H1 (cell line): ENCODE measurements around the gene PITX1. TPM values are rescaled to one million over a fixed set of nuclear protein-coding genes. Genes with fewer than 3 reads are reported as not detected.

ENCODE experiments used
- ASH2L ChIP-seq: fragments of 200-600, 300-600 bp; sonication (generic); IDR thresholded peaks from one replicate; pipeline ENCODE4 v1.7.1; 2017; ENCODE audit warnings: low read length
- BCL11A ChIP-seq, 2 experiments: IDR thresholded peaks; one replicate each; pipeline ENCODE4 v1.6.1; 2011; ENCODE audit warnings: low read depth in 2 of 2, low read length in 2 of 2, mild to moderate bottlenecking in 2 of 2
- CBX8 ChIP-seq: fragments of 300-800, 300-1000 bp; sonication (generic); IDR thresholded peaks from 2 replicates; pipeline ENCODE4 v1.7.1; 2016; ENCODE audit warnings: low read depth, low read length, borderline replicate concordance
- CHD7 ChIP-seq: fragments of 300-600 bp; sonication (generic); IDR thresholded peaks from 2 replicates; pipeline ENCODE4 v1.7.1; 2012; ENCODE audit warnings: low read length, moderate library complexity, mild to moderate bottlenecking, inconsistent platforms; ENCODE audit not compliant: insufficient replicate concordance
- CTBP2 ChIP-seq: IDR thresholded peaks from 2 replicates; pipeline ENCODE4 v1.7.0; 2011; ENCODE audit warnings: borderline replicate concordance, mild to moderate bottlenecking, moderate library complexity, mixed read lengths, low read length; ENCODE audit not compliant: insufficient read depth, insufficient read length
- EP300 ChIP-seq, 2 experiments: IDR thresholded peaks; 1 replicate in 1 of 2; 2 replicates in 1 of 2; pipeline ENCODE4 v1.6.1; 2011 to 2012; ENCODE audit warnings: low read depth in 2 of 2, low read length in 2 of 2, mild to moderate bottlenecking in 2 of 2, borderline replicate concordance in 1 of 2, inconsistent platforms in 1 of 2, moderate library complexity in 1 of 2
- POLR2AphosphoS5 ChIP-seq: IDR thresholded peaks from 2 replicates; pipeline ENCODE4 v1.6.1; 2011; ENCODE audit warnings: low read depth, low read length
- TAF7 ChIP-seq: optimal IDR thresholded peaks from 2 replicates; pipeline ENCODE3; 2011; ENCODE audit warnings: low read depth, mild to moderate bottlenecking, inconsistent platforms, low read length, moderate library complexity, borderline replicate concordance
- ZNF274 ChIP-seq: IDR thresholded peaks from 2 replicates; pipeline ENCODE4 v1.7.0; 2012; ENCODE audit warnings: low read length, borderline replicate concordance; ENCODE audit errors: extremely low read depth
- polyA plus RNA-seq, 7 experiments: library from polyadenylated mRNA; depleted of rRNA in 3 of 7; stranded (reverse) in 5 of 7; unstranded in 2 of 7; fragments of >200 nt in 5 of 7; fragments of 200-250 nt in 2 of 7; gene quantifications; 1 replicate in 5 of 7; 2 replicates in 1 of 7; 4 replicates in 1 of 7; pipeline versions ENCODE4 v1.2.1 to v1.2.3, GENCODE V29; 2011 to 2013; ENCODE audit warnings: missing spikeins in 2 of 7, mixed read lengths in 2 of 7
- total RNA-seq: library from RNA; stranded (reverse); fragmentation: NEBNext Ultra II Directional; extraction: Animal tissue kit (Norgen Biotek cat#: 25700); gene quantifications from 2 replicates; pipeline ENCODE4 v1.2.1, GENCODE V29; 2021

Gene PITX1
- total and polyA plus RNA-seq, 2 of the 8 experiments (the other 6 are each of a cell fraction or from before 2014, with no cell fraction given) = 0.03 TPM; not detected in 1

DNA sequence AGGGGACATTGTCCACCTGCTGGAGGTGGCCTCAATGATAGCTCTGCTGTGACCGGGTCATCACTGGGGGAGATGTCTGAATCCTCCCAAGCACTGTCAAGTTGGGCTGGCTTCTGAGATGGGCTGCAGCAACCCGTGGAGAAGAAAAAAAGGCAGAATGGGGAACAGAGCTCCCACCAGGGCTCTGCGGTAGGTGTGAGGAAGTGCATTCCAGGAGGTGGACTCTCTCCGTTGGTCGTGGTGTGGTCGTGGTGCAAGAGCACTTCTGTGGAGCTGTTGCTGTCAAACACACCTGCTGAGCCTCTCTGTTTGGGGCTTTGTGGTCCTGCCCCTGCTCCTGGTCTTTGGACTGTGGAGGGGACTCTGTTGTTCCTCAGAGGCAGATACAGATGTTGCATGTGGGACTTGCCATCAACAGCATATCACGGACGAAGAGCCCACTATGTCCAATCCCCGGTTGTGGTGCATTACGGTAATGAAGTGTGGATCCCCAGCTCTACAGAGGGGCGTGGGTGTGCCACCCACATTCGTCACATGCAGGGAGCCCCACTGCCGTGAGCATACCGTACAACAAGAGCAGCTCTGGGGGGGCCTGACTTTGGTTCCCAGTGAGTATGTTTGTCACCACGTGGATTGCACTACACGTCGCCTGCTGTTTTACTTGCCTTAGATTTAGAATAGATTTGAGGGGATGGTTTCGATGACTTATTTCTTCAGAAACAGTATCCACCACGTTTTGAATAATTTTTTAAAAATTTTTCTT lies 36.0 kb upstream of the PITX1 start (continued):
- no peak for TF ChIP-seq CHD7
- TF ChIP-seq POLR2AphosphoS5 = no peak
- TF ChIP-seq BCL11A (IDR thresholded peaks at IDR 0.05; ENCODE audit: low read depth in 2 of 2, low read length in 2 of 2) = no peak
- no peak for TF ChIP-seq EP300 (IDR thresholded peaks at IDR 0.05; ENCODE audit: borderline replicate concordance in 1 of 2, low read depth in 2 of 2, low read length in 2 of 2)
- no peak for TF ChIP-seq CBX8
- TF ChIP-seq ASH2L = no peak
- no peak for TF ChIP-seq ZNF274
- no peak for TF ChIP-seq TAF7
- TF ChIP-seq CTBP2 = no peak
- TF ChIP-seq, all 59 proteins: peak for 0
